Measurements from ENCODE around the gene KCNIP1.

DNA sequence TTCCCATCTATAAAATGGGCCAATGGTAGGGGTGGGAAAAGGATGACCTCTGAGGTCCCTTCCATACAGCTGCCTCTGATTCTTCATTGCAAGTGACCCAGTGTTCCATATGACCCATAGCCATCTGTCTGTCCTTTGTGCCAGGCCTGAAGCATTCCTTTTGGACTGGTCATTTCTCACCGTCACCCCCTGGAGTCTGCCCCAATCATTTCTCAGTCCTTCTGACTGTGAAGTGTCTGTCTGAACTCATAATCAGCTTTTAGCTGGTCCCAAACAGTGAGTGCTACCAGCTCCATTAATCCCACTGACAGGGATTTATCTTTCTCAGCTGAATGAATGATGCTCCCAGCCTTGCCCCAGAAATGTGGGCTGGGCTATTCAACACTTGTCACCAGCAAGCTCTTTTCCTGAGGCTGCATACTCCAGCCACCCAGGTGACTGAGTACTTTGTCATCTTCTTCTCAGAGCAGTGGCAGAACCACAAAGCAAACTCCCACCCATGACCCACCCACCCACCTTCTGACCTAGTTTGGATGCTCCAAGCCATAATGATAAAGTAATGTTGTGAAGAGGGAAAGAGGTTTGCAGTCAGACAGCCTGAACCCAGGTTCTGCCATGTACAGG lies 37.4 kb downstream of the KCNIP1 start:
- TF ChIP-seq TAF1 (IDR thresholded peaks at IDR 0.05; ENCODE audit: borderline replicate concordance, low read depth, low read length) = no peak
- TF ChIP-seq MXI1 (IDR thresholded peaks at IDR 0.05; ENCODE audit: low read depth, low read length) = no peak
- TF ChIP-seq, protein P1, sequence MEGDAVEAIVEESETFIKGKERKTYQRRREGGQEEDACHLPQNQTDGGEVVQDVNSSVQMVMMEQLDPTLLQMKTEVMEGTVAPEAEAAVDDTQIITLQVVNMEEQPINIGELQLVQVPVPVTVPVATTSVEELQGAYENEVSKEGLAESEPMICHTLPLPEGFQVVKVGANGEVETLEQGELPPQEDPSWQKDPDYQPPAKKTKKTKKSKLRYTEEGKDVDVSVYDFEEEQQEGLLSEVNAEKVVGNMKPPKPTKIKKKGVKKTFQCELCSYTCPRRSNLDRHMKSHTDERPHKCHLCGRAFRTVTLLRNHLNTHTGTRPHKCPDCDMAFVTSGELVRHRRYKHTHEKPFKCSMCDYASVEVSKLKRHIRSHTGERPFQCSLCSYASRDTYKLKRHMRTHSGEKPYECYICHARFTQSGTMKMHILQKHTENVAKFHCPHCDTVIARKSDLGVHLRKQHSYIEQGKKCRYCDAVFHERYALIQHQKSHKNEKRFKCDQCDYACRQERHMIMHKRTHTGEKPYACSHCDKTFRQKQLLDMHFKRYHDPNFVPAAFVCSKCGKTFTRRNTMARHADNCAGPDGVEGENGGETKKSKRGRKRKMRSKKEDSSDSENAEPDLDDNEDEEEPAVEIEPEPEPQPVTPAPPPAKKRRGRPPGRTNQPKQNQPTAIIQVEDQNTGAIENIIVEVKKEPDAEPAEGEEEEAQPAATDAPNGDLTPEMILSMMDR (IDR thresholded peaks at IDR 0.05) = no peak

Measured in SK-N-SH (cell line).